Epithelial cell of proximal tubule (primary cell): ENCODE data around the gene CST4. TPM values are rescaled to one million over a fixed set of nuclear protein-coding genes. Genes with fewer than 3 reads are reported as not detected.
A peak's percentile ranks its signal among the peaks of the same experiment; 100 is the strongest.

Experiments used
- DNase-seq: peaks from one replicate; pipeline ENCODE4 v3.0.0-alpha.2; 2011; ENCODE audit warnings: low read depth
- H3K4me3 ChIP-seq: 2 replicates; pipeline ENCODE4 v1.5.1; 2011; ENCODE audit warnings: low read depth, mild to moderate bottlenecking, low read length
- total RNA-seq: library from RNA; depleted of rRNA; stranded (reverse); fragments of >200 nt; gene quantifications from 2 replicates; pipeline ENCODE4 v1.2.3, GENCODE V29; 2015
- TF ChIP-seq, protein P1 (sequence below): conservative IDR thresholded peaks from 2 replicates; pipeline ENCODE4 v1.5.1; 2012; ENCODE audit warnings: low read depth, mild to moderate bottlenecking, low read length

The CST4 gene
- total RNA-seq, 1 donor from 2014 or later = not detected

DNA sequence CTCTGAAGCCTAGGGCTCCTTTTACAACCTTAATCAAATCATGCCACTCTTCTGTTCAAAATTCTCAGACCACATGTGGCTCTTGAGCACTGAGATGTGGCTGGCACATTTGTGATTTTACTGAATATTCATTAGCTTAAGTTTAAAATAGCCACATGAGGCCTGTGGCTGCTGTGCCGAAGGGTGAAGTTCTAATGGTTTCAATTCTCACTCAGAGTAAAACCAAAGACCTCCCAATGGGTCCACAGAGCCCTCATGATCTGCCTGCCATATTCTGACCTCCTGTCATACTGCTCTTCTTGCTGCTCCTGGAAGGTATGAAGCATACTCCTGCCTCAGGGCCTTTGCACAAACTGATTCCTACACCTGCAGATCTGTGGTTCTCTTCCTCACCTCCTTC is 43.3 kb downstream of the CST4 start:
- TF ChIP-seq, protein P1, sequence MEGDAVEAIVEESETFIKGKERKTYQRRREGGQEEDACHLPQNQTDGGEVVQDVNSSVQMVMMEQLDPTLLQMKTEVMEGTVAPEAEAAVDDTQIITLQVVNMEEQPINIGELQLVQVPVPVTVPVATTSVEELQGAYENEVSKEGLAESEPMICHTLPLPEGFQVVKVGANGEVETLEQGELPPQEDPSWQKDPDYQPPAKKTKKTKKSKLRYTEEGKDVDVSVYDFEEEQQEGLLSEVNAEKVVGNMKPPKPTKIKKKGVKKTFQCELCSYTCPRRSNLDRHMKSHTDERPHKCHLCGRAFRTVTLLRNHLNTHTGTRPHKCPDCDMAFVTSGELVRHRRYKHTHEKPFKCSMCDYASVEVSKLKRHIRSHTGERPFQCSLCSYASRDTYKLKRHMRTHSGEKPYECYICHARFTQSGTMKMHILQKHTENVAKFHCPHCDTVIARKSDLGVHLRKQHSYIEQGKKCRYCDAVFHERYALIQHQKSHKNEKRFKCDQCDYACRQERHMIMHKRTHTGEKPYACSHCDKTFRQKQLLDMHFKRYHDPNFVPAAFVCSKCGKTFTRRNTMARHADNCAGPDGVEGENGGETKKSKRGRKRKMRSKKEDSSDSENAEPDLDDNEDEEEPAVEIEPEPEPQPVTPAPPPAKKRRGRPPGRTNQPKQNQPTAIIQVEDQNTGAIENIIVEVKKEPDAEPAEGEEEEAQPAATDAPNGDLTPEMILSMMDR = no peak
- no peak overlapping the region for H3K4me3 ChIP-seq

DNA sequence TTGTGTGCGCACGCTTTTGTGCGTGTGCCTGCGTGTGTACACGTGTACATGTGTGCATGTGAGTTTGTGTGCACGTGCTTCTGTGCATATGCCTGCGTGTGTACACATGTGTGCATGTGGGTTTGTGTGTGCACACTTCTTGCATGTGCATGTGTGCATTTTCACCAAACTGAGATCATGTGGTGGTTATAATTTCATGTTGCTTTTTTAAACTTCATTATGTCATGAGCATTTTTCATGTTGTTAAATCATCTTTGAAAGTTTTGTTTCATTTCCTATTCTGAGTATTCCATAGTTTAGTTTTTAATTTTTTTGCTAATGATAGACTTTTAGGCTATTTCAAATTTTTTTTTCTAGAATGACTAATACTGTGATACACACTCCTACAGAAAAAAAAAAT is 44.7 kb downstream of the CST4 start:
- no peak overlapping the region for H3K4me3 ChIP-seq
- TF ChIP-seq, protein P1 = no peak
- no peak for DNase-seq

More for the DNA sequence above, 43.3 kb downstream of the CST4 start:
- no peak for DNase-seq

DNA sequence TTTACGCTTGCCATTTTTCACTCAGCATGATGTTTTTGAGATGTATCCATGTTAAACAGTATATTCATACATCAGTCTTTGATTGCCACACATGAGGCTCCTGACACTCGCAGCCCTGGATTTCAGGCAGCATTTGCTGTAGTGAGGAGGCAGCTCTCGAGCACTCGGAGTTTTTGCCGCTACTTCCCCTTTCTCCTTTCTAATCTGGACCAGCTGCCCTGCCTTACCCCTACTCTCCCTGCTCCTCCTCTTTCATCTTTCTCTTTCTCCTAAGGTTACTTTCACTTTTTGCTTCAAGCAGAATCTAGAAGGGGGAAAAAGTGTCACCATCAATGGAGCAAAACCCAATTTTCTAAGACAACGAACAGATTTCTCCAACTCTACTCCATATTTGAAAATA is 45.2 kb downstream of the CST4 start:
- TF ChIP-seq, protein P1 = no peak
- DNase-seq = no peak
- no peak overlapping the region for H3K4me3 ChIP-seq

DNA sequence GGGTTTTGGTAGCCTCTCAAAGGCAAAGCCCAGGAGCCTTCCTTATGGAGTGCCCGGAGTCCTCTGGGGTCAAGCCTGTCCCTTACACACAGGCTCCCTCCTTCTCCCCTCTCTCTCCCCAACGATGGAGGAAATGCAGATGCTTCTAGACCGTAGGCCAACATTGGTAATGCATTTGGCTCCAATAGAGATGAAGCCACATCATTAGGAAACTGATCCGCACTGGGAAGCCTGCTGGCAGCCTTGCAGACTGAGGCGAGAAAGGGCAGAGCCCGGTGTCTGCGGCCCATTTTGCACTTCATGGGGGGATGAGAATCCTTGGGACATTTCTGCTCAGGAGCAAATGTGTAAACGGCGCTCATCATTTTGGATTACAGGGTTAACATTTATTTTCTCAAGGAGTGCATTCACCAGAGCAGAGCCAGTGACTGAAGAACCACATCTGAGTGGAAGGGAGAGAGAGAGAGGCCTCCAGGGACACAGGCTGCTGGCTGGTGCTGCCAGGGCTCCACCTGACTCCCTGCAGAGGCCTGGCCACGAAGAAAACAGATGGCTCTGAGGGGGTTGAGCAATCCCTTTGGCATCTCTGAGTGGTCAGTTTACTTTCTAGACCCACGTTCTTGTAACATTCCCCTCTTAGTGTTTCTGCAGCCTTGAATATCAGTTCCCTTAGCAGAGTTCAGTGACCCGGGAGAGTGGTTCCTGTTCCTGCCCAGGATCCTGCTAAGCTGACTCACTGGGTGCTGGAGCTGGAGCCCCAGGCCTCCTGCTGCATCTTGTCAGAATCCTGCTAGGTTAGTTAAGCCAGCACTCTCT is 46.7 kb downstream of the CST4 start:
- DNase-seq = peak; percentile 91
- H3K4me3 ChIP-seq = no peak overlapping the region
- TF ChIP-seq, protein P1 = no peak

DNA sequence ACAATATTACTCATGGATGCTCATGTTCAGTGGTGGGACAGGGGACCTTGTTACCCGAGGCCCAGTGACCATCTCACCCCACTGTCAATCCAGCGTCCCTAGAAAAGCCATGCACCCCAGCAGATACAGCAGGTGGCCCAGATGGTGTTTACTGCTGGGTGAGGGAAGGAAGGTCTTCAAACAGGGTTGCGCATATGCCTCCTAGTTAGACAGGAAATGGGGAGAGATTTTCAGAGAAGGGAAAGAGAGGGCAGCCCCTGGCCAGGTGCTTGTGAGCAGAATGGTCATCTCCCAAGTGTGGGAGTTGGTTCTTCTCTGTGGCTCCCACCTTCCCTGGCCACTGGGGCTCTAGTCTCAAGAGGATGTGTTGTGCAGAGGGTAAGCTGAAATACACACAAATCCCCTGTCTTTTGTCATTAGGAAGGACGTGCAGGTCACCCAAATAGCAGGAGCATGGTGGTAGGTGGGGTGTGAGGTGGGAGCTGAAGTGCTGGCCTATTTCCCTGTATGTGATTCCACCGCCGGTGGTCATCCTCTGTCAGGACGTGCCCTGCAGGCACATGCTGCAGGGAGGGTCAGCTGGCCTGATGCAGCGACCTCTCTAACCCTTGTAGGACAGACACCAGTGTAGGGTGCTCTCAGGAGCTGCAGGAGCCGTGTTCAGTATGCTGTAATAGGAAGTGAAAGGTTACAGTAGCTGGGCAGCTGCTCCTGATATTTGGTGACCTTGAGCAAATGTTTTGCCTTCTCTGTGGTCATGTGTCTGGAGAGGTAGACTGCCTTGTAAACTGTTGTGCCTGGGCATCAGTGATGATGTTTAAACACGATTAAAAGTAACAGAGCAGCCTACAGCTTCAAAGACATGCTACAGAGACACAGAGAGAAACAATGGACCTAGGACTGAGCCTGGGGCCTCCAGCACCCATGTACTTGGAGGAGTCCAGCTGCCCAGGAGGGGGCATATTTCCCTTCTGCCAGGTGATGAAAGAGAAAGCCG is 47.9 kb downstream of the CST4 start:
- no peak for DNase-seq
- TF ChIP-seq, protein P1 = no peak

DNA sequence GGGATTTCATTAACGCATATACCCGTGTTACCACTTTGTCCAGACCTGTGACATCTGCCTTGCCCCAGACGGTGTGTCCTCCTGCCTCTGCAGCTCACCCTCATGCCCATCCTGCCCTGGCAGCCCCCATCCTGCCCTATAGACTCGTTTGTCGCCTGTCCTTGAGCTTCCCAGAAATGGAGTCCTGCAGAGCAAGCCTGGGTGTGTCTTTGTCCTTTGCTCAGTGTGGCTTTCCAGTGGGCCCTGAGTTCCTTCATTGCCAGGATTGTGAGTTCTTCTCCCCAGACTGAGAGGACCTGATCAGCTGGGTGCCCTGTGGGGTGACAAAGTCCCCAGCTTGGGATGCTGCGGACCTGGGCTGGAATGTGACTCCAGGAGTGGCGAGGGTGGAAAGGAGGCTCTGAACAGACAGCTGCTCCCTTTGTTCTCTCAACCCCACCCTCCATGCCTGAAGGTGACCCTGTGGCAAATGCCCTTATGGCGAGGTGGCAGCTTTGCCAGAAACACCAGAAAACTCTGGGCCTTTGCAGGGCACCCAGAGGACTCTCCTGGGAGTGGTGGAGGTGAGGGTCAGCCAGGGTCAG is 48.7 kb downstream of the CST4 start:
- H3K4me3 ChIP-seq = no peak overlapping the region
- TF ChIP-seq, protein P1 = no peak
- DNase-seq = no peak

More for the DNA sequence above, 47.9 kb downstream of the CST4 start:
- no peak overlapping the region for H3K4me3 ChIP-seq
